Activated CD8-positive, alpha-beta memory T cell treated with anti-CD3 and anti-CD28 coated beads for 48 hours (primary cell): ENCODE results near the gene PPP1R13B.
"Not testable (repeated sequence)": the region's sequence is repeated elsewhere in the genome, so short reads cannot be mapped to it uniquely, and the experiment has no call there.

ENCODE experiments used
- DNase-seq, 3 experiments: peaks; one replicate each; pipeline ENCODE4 v3.0.0-alpha.2; 2020; ENCODE audit warnings: low read depth in 2 of 3, low spot score in 2 of 3

The PPP1R13B gene

DNA sequence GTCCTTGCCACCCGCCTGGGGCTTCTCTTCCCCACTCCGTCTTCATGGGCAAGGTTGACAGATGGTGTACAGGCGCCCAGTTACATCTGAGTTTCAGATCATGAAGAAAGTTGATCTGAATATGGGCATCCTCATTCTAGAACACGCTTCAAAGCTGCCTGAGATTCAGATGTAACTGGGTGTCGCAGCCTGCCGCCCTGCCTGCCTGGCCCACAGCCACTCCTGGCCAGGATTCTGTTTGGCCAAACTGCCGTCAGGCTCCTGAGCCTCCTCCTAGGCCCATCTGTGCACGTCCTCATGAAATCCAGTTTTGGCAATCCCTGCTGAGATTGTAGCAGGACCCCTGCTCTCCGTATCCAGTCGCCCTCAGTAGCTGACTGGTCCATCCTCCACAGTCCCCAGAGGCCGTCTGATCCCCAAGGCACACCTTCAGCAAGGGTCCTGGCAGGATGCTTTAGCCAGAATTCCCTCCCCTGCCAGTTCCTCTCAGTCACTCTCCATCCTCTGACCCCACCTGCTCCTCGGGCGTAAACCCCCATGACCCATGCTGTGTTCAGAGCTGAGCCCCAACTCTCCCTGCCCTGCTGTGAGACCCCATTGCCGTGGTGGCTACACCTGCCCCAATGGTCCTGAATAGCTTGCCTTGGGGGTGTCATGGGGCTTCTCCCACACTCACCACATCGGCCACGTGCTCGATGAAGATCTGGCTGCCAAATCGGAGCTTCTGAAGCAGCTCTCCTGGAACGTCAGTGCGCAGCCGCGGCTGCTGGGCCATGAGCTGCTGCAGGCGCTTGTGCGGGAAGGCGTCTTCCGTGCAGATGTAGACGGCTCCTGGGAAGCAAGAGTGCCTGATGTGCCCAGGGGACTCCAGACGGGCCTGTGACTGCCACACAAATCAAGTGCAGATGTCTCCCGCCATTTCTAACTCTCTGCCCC, 144.6 kb downstream of the PPP1R13B start:
- DNase-seq = no peak

DNA sequence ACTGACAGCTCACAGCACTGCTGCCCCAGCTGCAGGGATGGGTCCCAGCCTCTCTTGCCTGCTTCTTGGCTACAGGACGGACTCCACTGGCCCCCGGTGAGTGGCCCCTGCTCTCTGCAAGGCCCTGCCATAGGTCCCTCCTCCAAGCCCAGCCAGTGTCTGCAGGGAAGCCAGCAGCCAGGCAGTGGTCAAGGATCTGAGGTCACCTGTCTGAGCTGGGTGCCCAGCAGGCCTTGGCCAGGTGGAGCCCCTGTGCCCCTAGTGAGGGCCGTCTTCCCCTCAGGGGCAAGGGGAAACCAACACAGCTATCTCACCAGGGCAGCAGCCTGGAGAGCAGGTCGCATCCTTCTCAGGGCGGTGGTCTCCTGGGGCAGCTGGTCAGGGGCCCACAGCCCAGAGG, 145.3 kb downstream of the PPP1R13B start:
- DNase-seq = no peak

DNA sequence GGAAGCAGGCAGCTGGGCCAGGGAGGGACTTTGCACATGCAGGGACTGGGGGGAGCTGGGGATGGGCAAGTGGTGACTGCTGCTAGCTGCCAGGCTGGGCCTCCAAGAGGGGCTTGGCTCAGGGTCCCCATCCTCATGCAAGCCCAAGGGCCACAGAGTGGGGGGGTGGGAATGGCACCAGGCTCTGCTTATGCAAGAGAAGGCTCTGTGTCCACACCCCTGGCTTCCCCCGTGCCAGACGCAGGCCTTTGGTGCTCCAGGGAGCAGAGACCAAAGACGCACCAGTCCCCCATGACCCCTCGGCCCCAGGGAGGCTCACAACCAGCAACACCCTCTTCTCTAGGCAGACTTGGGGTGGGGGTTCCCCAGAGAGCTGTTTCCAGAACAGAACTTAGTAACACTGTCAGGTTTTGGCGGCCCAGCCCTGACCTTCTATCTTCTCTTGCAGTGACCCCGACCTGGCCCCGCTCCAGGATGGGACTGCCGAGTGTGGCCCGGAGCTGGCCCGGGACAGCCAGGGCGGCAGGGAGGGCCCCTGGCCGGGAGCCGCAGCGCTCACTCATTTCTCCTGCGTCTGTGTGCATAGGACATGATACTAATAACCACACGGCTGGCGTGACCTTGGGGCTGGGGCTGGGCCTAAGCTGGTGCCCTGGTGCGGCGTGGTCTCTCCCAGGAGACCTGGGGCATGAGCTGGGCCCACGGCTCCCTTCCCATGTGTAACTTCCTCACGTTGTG, 146.5 kb downstream of the PPP1R13B start:
- no peak for DNase-seq

DNA sequence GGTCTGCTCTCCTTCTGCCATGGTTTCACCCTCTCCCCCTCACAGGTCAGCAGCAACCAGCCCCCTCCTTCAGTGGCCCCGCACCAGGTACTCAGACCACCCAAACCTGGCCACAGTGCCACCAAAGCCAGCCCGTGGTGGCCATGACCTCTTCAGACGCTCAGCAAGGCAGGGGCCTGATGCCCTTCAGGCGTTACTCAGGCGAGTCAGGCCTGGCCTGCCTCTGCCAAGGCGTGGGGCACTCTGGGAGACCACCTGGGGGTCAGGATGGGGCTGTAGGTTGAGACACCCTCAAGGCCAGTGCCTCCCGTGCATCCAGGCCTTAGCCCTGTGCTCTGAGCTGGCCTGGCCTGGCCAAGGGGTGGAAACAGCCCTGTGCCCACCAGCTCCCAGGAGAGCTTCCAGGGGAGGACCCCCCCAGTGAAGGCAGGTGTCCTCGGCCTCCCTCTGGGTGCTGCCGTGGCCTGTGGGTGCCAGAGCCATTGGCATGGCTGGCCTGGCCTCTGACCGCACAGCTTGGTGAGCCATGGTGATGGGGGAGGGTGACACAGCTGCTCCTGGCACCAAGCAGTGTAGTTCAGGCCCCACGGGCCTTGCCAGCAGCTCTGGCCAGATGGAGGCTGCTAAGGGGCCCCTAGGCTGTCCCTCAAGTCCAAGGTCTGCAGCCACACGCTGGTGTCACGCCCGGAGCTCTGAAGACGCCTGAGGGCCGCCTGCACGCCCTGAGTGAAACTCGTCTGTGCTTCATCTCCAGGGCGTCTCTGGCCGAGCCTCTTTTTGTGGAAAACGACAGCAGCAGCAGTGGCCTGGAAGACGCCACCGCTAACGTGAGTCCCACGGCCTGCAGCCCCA, 147.2 kb downstream of the PPP1R13B start:
- DNase-seq = no peak

DNA sequence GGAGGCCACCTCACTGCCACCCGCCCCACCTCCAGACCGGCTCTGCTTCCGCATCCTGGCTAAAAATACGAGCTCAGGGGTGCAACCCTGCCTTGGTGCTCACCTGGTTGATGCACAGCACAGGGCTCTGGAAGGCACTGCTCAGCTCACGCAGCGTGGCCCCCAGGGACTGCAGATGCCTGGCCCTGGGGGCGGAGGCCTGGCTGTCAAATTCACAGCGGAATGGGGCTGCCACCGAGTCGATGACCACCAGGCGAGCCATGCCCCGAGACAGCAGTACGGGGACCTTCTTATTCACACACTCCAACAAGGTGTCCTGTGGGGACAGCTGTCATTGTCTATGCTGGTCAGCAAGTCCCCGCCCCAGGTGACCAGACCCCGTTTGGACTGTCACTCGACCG, 148.1 kb downstream of the PPP1R13B start:
- DNase-seq = no peak

DNA sequence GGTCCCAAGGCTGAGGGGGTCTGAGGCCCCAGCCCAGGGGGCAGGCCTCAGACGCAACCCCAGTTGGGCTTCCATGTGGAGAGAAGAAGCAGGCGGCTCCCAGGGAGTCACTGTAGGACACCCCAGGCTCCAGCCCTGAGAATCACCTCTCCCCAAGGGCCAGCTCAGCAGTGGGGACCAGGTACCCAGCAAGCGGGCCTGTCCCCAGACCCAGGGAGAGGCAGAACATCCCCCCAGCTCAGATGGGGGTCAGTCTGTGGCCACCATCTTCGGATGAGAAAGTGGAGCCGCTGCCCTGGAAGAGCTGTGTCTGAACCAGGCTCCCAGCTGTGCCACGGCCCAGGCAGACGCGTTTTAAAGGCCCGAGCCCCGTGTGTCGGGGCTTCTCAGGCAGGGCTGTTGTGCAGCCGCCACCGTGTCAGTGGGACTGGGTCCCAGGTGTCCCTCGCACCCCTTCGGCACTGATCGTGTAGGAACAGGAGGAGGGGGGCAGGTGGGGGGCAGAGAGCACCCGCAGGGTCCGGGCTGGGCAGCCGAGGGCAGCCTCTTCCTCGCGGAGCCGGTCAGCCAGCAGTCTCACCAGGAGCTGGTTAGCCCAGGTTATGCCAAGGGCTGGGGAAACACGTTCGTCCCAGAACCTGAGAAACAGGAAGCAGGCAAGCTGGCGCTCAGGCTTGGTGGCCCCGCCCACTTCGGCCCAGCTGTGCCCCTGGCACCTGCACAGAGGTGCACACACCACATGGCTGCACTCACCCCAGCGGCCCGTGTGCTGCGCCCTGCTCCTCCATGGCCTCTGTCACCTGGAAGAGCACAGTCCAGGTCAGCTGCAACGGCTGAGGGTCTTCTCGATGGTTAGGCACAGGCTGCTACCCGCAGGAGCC, 148.8 kb downstream of the PPP1R13B start:
- DNase-seq = no peak

DNA sequence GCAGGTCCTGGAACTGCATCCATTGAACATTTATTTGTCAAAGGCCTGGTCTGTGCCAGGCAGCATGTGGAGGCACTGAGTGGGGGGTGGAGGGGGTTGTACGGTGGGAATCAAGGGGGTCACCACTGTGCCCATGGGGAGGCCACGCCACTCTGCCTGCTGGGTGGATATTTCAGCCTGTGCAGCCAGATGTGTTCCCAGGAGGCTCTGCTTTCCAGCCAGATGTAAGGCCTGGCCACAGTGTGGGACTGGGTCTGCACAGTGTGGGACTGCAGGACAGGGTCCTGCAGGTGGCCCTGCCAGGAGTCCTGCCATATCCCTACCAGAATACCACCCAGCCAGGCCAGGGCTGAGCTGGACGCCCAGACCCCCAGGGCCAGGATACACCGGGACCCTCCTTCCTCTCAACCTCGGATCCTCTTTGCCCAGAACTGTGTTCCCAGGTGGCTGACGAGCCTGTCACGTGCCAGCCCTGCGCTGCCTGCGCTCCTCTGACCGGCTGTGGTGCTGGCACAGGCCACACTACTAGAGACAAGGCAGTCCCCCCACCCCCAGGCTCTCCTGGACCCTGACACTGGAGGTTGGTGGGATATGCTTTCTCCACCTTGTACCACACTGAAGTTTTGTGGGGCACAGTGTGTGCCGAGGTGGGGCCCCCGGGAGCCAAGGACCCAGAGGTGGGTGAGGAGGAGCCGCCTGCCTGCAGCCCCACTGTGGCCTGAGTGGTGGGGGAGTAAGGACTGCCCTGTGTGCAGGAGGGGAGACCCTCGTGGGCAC, 149.6 kb downstream of the PPP1R13B start:
- DNase-seq = no peak

DNA sequence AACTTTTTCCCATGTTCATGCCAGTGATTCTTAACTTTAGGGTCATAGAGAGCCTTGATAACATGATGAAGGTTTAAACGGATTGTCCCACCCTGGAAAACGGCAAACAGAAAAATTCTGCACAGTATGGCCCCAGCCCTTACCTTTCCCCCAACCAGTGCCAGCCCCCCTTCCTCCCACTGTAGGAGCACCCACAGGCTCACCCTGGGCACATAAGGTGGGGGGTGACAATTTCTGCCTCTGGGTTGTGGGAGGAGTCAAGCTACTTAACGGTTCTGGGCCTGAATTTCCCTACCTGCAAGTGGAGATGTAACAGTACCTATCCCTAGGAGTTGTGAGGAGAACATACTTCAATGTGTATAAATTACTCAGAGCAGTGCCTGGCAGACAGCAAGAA, 150.2 kb downstream of the PPP1R13B start:
- DNase-seq = no peak

DNA sequence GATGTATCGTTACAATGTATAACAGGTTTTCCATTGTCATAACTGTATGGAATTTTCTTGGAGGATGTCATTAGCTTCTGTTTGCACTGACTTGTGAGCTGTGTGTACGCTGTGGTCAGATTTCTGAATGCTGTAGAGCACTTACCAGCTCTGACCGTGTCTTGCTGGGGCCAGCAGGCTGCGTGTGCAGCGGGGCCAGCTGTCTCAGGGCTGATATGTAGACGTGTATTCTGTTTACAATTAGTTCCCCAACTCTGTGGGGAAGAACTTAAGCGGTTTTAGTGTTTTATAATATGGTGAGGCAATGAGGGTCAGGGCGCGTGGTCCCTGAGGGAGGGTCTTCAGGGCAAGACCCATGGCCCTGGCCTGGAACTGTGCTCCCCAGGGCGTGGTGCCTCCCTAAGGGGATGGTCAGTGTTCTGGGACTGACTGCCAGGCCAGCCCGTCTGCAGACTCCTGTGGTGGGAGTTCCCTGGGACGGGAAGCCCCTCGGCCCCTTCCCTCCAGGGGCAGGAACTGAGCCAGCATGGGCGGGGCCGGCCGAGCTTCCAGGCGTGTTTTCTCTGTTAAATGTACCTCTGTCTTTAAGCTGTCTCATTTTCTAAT, 150.8 kb downstream of the PPP1R13B start:
- no peak for DNase-seq

DNA sequence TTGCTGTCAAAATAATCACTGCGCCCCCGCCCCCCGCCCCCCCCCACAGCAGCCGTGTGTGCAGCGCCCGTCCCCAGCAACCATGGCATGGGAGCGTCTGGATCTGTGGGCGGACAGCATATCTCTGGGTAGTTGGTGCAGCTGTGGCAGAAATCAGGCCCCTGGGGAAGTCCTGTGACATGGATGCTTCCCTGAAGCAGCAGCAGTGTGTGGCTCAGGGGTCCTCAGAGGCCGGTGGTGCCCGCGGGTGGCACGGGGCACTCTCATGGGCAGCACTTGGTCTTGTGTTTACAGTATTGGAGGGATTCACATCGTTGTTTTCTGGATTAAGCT, 151.3 kb downstream of the PPP1R13B start:
- DNase-seq = no peak

DNA sequence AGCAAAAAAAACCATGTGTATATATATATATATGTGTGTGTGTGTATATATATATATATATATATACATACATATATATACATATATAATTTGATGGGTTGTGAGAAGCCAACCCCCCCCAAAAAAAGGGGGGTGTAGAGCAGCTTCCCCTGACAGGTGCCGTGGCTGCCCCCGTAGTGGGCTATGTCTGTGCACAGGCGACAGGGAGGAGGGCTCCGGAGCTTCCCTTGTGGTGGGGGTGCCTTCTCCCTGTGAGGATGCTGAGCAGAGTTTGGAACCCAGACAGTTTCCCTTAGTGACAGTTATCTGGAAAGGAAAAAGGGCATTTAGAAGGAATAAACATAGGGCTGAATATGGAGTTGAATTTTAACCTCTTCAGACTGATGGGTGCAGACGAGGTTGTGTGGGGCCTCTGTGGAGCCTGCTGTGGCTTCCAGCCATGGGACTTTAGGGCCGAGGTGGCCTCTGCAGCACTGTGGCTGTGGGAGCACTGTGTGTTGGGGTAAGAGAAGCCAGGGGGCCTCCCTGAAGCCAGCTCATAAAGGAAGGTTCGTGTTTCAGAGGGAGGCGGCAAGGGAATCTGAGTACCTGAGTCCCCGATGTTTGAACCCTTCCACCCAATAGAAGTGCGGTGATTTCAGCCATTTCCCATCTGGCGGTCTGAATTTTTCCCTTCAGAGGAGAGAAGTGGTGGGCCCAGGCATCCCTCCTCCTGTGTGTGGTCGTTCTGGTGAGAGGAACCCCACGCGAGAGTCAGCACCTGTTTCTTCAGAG, 151.9 kb downstream of the PPP1R13B start:
- no peak for DNase-seq

DNA sequence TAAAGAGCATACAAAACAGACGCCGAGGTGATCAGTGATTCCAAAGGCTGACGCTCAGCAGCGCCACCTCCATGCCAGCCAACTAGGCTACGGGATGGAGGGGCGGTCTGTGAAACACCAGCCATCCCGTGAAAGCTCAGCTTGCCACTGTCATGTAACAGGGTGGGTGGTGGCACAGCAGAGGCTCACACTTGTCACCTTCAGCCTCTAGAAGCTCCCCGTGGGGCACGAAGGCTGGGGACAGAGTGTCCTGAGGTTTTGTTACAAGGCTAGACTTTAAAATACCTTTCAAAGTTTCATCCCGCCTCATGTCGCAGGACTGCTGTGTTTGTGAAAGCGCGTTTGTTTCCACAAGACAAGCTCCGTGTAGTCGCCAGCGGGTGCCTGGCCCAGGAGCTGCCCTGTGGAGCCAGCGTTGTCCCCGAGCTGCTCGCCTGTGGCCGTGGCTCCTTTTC, 152.8 kb downstream of the PPP1R13B start:
- no peak for DNase-seq

DNA sequence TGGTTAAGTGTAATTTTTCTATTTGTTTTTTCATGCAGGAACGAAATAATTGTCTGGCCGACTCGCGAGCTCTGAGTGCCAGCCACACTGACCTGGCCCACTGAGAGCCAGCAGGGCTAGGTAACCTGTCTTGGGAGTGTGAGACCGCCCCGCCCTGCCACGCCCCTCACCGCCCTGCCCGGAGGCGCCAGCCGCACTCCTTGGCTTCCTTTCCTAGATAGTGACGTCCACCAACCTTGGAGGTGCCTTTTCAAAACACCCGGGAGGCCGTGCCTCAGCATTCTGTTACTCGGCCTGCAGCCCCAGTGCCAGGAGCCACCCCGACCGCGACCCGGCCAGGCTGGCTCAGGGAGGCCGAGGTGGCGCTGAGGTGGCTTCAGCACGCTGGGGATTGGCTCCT, 153.9 kb downstream of the PPP1R13B start:
- DNase-seq = no peak

DNA sequence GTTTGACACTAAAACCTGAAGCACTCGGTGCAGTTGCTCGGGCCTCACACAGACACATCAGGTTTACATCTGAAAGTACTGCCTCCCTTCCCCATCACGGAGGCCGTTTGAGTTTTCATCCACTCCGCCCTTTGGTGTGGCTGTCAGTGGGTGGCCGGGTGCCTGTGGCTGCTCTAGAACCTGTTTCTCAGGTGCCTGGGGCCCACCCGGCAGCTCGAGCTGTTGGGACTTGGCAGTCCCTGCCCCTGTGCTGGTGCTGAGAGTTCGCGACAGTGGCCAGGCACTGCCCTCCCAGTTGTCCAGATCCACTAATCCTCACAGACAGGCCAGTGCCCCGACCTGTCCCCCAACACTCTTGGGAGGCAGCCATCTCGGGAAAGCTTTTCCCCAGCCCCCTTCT, 154.5 kb downstream of the PPP1R13B start:
- DNase-seq = no peak

DNA sequence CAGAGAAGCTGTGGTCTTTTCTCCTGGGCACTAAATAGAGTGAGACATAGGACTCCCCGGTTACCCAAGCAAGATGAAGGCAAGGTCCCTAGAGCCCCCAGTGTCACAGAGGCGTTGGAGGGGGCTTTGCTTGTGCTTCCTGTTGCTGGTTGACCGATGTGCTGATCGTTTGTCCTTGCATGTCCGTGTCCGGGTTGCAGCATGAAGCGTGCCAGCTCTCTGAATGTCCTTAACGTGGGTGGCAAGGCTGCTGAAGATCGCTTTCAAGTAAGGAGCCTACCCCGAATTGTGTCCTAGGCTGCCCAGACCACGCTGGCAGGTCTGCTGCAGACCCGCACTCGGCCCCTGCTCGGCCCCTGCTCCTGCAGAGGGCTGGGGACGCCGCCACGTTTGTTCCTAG, 155.2 kb downstream of the PPP1R13B start:
- no peak for DNase-seq

DNA sequence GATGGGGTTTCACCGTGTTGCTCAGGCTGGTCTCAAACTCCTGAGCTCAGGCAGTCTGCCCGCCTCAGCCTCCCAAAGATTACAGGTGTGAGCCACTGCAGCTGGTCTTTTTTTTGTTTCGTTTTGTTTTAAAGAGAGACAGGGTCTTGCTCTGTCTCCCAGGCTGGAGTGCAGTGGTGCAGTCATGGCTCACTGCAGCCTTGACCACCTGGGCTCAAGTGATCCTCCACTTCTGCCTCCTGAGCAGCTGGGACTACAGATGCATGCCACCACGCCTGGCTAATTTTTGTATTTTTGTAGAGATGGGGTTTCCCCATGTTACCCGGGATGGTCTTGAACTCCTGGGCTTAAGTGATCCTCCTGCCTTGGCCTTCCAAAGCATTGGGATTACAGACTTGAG, 155.7 kb downstream of the PPP1R13B start:
- not testable (repeated sequence) for DNase-seq

DNA sequence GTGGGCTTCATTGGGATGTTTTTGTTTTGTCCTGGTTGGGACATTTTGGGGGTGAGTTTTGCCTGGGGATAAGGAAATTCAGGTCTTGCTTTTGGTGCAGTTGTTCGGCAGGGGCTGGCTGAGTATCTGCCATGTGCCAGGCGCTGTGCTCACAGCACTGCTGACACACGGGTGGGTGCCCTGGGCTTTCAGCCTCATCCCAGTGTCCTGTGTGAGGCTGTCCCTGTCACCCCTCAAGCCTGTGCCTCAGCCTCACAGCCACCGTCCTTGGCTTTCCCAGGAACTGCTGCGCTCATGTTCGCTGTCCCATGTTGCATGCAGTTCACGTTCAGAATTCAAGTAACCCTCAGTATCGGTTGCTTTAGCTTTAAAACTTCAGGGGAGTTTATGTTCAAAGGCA, 157.0 kb downstream of the PPP1R13B start:
- DNase-seq = no peak
